ENCODE measurements around the gene ITGB5.

Gene ITGB5

DNA sequence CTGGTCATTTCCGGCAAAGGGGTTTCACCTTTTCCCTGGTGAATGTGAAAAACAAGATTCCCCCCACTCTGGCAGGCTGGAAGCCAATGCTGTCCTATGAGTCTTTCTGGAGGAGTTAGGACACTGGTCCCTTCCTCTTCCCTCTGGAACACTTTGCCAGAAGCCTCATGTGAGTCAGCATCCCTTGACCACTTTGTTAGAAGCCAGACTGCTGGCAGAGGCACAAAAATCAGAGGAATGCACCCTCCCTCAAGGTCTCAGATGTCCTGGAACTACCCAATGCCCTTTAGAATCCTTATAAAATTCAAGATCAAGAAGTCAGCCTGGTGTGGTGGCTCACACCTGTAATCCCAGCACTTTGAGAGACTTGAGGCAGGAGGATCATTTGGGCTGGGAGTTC, 26.6 kb downstream of the ITGB5 start:
- DNase-seq: no peak

DNA sequence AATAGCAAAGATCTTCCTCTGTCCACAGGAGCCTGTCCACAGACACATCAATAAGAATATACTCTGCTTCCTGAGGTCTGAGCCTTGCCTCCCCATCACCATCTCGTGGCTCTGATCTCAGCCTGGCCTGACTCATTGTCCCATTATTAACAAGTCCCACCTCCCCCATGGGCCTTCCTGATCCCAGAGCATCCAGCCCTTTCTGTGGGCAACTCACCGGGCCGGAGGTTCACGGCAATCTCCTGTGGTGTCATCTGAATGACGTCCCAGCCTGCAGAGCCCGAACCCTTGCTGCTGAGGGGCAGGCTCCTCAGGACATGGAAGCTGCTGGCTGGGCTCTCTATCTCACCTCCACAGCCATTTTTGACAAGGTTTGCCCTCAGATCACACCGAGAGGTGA, 28.1 kb downstream of the ITGB5 start:
- DNase-seq: no peak

DNA sequence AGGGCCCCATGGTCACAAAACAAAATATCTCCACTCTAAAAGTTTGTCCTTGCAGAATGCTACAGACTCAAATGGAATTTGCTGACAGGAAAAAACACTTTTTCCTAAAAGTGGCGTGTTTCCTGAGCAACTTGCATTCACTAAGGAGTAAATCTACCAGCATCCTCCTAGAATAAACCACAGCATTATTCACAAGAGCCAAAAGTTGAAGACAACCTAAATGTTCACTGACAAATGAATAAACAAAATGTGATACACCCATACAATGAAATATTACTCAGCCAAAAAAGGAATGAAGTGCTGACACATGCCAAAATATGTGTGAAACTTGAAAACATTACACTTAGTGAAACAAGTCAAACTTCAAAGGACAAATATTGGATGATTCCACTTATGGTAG, 28.9 kb downstream of the ITGB5 start:
- DNase-seq: no peak

DNA sequence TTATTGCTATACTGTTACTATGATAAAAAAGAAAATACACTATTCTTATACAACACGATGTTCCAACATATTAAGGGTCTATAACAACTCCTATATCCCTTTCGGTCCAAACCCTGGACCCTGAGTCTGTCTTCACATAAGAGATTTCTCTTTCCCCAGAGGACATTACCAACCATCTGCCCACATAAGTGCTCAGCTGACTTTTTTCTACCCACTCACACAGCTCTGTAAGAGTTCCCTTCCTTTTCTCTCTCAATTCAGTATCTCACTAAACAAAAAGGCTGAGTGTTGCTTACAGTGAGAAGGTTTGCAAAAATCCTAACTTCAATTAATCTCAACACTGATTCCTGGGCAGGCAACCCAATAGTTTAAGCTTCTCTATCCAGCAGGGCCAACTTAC, 30.5 kb downstream of the ITGB5 start:
- no peak for DNase-seq

DNA sequence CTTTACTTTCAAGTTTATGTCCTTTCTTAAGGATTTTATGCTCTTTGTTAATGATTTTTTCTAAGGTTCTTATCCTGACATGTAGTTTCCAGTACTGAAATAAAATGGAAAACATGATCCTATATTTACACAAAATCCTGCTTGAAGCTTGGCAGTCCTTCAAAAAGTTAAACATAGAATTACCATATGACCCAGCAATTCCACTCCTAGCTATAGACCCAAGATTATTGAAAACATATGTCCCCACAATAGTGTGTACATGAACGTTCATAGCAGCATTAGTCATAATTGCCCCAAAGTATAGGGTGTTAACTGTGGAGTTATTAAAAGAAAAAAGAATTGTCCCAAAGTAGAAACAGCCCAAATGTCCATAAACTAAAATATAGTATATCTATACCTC, 33.2 kb downstream of the ITGB5 start:
- no peak for DNase-seq

DNA sequence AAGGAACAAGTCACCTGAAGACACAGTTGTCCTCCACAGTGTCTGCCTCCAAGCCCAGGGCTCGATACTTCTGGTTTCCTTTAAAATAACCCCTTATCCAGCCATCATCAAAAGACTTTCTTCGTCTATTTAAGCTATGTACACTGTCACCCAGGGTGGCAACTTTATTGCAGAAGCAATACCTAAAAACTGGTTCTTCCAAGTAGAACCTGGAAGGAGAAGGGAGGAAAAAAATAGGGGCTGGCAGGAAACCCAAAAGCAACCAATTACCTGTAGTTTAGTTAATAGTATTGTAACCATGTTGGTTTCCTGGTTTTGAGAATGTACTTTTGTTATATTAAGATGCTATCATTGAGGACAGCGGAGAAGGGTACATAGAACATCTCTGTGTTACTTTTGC, 33.7 kb downstream of the ITGB5 start:
- DNase-seq: no peak

DNA sequence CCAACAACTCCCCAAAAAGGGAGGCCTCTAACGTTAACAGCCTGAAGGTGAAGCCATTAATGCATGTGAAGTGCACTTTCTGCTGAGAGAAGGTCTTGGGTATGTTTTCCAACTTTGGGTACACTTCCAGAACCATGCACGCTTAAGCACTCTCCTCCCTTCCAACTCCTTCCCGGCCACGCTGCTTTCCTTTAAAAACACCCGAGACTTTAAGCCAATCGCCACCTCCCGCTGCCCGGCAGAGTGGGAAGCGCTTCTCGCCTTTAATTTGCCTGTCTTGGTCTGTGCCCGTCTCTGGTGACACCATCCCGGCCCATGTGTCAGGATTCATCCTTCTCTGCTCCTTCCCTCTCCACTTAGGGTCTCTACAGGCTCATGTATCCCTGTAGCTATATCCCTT, 35.3 kb downstream of the ITGB5 start:
- DNase-seq: no peak

DNA sequence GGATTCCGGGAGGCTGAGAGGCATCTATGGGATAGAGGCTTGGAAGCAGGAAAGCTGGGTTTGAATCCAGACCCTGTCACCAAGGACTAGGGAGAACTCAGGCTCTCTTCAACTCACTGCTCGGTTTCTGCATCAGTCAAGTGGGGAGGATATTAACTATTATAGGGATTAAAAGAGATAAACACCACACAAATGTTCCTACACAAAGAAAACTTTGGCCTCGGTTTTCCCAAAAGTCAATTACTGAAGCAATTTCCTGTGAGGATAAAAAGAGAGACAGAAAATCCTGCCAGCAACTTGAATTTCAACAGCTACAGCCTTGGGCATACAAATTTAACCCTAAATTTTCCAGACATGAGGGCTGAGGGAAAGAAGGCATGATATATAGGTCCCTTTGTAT, 36.0 kb downstream of the ITGB5 start:
- DNase-seq: no peak

DNA sequence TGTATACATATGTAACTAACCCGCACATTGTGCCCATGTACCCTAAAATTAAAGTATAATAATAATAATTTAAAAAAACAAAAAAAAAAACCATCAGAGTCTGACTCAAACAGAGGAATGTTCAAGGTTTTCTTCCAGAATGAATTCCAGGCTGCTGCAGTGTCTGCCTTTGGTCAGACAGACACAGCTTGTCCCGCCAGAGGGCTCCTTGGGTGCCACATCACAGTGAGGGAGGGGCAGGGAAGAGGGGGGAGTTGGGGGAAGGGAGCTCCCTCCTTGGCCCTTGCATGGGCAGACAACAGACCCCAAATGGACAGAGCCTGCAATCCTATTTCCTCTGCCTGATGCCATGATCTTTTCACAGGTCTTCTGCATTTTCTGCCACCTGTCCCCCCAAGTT, 36.5 kb downstream of the ITGB5 start:
- no peak for DNase-seq

DNA sequence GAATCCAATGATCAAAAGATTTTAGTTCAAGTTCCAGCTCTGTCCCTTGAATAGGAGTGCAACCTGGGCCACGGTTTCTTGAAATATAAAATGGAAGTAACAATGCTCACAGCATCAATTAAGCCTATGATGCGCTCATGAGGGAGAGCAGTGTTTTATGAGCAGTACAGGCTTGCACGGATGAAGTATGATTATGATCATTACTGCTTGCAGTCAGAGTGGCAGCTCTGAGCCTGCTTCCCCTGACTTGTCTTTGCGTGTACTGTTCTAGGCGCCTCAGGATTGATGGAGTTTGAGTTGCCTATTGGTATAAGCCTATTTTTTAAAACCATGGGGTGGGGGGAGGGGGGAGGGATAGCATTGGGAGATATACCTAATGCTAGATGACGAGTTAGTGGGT, 37.0 kb downstream of the ITGB5 start:
- DNase-seq: no peak

DNA sequence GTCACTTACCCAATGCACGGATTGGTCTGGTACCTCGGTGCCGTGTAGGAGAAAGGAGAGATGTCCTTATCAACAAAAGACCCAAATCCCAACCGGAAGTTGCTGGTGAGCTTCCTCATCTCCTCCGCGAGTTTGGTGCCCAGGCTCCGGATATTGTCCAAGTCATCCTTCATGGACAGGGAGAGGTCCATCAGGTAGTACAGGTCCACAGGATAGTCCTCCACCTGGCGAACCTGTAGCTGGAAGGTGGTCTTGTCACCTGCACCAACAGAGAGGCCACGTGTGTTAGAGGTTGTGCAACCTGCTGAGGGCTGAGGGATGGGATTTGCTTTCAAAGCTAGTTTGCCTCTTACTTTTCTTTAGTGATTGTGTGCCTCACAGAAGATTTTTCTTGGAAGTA, 38.9 kb downstream of the ITGB5 start:
- no peak for DNase-seq

DNA sequence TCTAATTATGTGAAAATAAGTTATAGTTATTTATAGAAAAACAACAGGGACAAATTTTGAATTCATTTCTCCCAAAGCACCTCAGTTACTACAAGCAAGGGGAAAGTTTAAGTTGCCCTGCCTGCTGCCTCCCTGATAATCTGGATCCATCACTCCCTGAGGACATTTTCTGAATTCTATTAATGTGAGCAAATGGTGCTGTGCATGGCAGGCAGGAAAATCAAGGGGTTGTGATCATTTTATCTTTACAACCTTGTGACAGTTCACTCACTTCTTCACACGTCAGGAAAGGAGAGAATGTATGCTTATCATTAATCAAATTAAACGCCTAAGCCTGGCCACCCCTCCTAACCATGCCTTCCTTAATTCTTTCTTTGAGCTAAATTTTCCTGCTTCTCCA, 39.3 kb downstream of the ITGB5 start:
- DNase-seq: no peak

DNA sequence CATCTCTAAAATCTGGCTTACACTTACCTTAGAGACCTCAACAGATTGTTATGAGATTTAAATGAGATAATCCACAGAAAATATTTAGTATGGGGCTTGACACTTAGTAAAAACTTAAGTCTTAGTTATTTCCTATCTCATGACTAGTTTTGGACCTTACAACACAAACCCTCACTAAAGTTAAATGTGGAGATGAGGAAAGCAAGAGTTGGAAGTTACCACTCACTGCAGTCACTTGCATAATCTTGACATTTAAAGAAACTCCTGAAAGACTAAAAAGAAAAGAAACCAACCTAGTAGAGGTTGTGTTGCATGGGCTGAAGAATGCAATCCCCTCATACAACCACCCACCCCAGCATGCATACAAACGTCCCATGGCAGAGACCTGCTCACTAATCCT, 40.1 kb downstream of the ITGB5 start:
- DNase-seq: no peak

DNA sequence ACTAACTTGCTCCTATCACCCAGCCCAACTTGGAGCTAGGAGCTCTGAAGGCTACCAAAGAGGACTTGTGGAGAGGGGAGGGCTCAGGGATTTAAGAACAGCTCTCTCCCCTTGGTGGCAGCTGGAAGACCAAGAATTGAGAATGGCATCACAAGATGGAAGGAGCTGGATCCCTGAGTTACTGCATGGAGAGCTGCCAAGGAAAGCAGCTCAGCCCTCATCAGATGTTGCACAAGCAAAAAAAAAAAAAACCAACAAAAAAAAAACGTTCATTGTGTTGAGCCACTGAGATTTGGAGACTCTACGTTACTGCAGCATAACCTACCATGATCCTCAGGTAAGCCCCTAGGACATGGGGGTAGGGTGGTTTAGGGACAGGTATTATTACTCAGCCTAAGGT, 41.0 kb downstream of the ITGB5 start:
- no peak for DNase-seq

DNA sequence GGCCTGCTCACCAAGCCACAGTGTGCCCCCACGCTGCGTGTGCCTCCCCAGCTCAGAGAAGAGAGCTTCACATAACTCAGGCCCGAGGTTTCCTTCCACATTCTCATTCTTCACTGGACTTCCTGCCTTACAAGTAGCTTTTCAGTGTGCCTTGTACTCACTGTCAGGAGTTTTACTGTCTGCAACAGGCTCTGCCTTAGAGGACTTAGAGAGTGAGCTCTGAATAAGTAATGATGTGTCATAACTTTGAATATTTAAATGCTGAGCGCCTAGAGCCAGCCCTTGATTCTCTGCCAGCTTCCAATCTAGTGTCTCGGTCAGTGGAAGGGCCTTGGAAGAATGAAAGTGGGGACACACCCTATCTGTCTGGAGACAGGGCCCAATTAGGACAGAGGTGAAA, 41.8 kb downstream of the ITGB5 start:
- no peak for DNase-seq

DNA sequence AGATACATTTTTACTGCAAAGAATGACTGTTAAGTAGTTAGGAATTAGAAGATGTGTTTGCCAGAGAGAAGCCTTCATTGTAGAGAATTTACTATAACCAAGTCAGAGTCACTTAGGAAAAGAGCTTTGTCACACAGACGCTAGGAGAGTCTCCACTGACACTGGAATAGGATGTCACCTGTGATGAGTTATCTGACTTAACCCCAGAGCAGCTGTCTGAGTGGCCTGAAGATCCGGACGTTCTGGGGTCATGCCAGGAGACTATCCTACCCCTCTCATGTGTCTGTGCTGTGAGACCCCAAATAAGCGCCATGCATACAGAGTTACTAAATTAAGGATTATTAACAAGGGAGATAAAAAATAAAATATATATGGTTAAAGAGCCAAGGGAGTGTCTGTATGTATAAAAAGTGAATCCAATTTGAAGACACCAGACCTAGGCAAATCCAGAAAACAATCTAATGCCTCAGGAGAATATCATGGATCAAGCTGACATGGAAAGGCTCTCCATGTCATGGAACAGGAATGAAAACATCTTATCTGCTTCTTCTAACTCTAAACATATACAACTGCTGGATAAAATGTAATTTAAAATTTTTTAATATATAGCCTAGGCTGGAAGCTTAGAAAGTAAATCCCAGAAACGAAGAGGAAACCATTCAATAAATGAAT, 43.5 kb downstream of the ITGB5 start:
- DNase-seq: no peak

DNA sequence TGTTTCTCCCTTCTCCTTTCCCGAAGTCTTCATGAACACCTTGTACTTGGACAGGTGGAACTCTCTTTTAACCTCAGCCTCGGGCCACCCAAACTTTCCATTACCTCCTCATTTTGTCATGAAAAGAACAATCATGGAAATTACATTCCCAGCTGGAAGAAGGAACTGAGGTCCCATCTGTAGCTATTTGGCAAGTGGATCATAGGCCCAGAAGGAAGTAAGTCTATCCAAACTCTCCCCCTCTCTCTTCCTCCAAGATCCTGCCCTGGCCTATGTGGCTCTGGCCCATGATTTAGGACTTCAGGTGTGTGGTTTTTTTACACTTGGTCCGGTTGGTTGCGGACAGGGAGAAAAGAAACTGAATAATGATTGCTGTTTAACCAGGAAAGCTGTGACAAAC, 44.1 kb downstream of the ITGB5 start:
- no peak for DNase-seq

DNA sequence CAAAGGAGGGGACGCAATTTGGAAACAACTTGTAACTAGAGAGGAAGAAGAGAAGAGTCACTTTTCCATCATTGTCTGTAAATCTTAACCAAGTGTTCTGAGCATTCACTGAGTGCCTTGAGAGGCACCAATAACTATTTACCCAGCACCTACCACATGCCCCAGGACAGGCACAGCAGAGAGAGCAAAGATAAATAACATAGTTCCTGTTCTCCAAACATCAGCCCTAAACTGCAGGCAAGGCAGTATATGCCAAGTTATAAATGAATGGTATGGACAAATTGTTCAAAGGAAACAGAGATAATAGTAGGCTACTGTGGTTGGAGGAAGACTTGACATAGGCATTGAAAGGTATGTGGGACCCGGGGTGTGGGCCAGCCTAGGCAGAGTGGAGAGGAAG, 45.6 kb downstream of the ITGB5 start:
- no peak for DNase-seq

DNA sequence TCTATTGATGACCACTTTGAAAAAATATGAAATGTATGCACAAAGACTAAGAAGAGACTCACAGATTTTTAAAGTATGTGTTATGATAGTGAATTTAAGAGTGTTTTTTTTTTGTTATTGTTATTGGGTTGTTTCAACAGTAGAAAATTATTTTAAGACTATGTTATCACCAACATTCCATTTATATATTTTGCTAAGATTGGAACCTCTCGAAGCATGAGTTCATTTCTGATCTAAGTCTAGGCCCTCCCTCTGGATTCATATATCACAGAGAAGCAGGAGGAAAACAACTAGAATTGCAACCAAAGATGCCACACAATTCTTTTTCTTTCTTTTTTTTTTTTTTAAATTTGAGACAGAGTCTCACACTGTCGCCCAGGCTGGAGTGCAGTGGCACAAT, 46.8 kb downstream of the ITGB5 start:
- no peak for DNase-seq

DNA sequence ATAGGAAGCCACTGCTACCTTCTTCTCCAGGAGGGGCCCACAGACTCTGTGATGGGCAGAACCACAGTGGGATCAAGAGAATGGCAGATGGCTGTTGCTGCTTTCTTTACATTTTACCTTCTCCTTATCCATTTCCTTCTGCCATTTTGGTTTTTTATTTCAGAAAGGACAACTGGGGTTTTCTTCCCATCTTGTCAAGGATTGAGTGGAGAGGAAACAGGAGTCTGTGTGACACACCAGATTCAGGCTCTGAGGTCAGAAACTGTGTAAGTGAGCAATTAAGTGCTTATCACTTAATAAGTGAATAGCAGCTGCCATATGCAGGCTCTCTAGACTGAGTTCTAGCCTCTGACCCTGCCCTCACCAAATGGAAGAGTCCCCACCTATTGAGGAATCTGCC, 47.3 kb downstream of the ITGB5 start:
- no peak for DNase-seq

DNA sequence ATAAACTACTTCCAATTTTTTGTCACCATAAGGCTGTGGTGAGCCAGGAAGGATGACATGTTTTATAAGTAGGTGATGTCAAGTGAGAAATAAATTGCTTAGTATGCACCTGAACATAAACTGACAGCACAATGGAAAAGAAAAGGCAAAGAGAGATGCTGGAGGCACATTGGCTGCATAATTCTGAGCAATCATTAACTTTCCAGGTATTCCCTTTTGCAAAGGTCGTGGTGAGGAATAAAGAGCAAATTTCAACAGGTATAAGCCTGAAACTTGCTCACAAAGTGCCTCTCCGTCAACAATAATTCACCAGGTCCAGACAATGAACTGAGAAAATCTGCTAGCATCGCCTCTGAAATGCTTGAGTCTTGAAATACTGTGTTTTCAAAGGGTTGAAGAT, 48.2 kb downstream of the ITGB5 start:
- no peak for DNase-seq

DNA sequence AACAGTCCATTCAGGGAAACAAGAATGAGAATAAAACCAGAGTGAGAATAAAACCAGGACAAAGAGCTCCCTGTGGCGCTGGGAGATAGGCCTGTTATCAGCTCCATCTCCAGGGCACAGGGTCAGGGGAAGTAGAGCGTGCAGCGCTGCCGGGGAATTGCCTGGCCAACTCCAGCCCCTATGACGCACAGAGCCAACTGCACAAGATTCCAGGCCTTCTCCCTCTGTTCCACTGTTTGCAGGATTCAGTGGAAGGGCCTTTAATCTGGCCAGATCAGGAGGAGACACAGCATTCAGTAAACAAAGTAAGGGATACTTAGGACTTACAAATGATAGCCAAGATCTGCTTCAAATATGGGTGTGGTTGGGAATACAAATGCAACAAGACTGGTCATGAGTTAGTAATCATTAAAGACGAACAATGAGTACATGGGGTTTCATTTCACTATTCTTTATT, 49.4 kb downstream of the ITGB5 start:
- DNase-seq: no peak

DNA sequence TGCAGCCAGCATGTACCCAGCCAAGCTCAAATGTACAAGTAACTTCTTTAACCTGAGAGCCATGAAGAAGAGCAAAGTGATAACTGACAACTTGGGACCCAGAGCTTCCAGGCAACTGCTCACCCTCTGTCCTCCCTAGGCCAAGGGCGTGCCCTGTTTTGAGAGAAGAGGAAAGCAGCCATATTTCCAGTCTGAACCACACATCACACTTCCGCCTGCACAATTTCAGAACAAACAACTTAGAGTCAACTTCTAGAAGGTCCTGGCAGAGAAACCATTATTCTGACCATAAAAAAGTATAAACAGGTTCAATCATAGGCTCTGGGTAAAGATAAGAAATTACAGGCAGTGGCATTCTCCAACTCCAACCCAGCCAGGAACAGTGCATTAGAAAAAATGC, 50.1 kb downstream of the ITGB5 start:
- DNase-seq: no peak

DNA sequence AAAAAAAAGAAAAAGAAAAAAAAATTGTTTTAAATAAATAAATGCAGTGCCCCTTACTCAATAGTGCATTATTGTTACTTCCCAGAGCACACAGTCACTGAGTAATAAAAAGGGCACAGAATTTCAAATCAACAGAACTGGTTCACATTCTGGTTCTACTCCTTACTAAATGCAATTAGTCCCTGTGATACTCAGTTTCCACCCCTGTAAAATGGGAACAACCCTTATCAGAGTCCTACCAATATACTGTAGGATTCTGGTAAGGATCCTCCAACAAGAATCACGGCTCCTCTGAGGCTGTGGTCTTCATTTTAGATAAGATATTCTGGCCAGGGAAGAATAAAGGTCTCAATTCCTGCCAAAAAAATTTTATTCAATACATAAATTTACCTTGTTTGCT, 50.7 kb downstream of the ITGB5 start:
- DNase-seq: no peak
